Upper lobe of left lung (tissue), 6 donors: Measurements from ENCODE around the gene TM9SF2. TPM values are rescaled to one million over a fixed set of nuclear protein-coding genes. Genes with fewer than 3 reads are reported as not detected.
"Not testable (repeated sequence)": the region's sequence is repeated elsewhere in the genome, so short reads cannot be mapped to it uniquely, and the experiment has no call there.

ENCODE experiments used
- ATAC-seq, 2 donors: fragments of 200-7000 bp; cut with Tn5 transposase; one replicate each; pipeline ENCODE4 v1.9.1; 2022; ENCODE audit warnings: mild to moderate bottlenecking in 2 of 2, moderate library complexity in 2 of 2; ENCODE audit not compliant: low FRiP score in 2 of 2
- DNase-seq, 2 donors: peaks; one replicate each; pipeline ENCODE4 v3.0.0-alpha.2; 2019 to 2020
- H3K27ac ChIP-seq, 4 donors: fragments of 200-600 bp; sonication (generic); one replicate each; pipeline ENCODE4 v1.5.1; 2016 to 2019
- H3K27me3 ChIP-seq, 4 donors: fragments of 200-600 bp; sonication (generic); one replicate each; pipeline ENCODE4 v1.5.1; 2017 to 2019
- H3K36me3 ChIP-seq, 4 donors: fragments of 200-600 bp; sonication (generic); one replicate each; pipeline ENCODE4 v1.5.1; 2016 to 2019
- H3K4me1 ChIP-seq, 4 donors: fragments of 200-600 bp; sonication (generic); one replicate each; pipeline ENCODE4 v1.5.1; 2018 to 2019
- H3K4me3 ChIP-seq, 4 donors: fragments of 200-600 bp; sonication (generic); one replicate each; pipeline ENCODE4 v1.5.1; 2017 to 2019; ENCODE audit warnings: mild to moderate bottlenecking in 2 of 4, moderate library complexity in 1 of 4
- H3K9me3 ChIP-seq, 4 donors: fragments of 200-600 bp; sonication (generic); one replicate each; pipeline ENCODE4 v1.5.1; 2018 to 2019
- EP300 ChIP-seq, 4 donors: sonication (generic); formaldehyde crosslinking; IDR thresholded peaks; one replicate each; pipeline ENCODE4 v1.5.1; 2017; ENCODE audit warnings: antibody characterized with exemption in 4 of 4, control low read depth in 2 of 4
- POLR2A ChIP-seq, 4 donors: fragments of 450-650 bp; IDR thresholded peaks; one replicate each; pipeline ENCODE4 v1.5.1; 2016 to 2017; ENCODE audit warnings: antibody characterized with exemption in 4 of 4, mild to moderate bottlenecking in 2 of 4
- POLR2AphosphoS5 ChIP-seq, 2 donors: sonication (generic); formaldehyde crosslinking; IDR thresholded peaks; one replicate each; pipeline ENCODE4 v1.5.1; 2017; ENCODE audit warnings: antibody characterized with exemption in 2 of 2
- WGBS, 2 donors: methylation state at CpG; one replicate each; pipeline ENCODE4 v1.1.5; 2017 to 2018; 5-methylcytosine and 5-hydroxymethylcytosine counted together
- total RNA-seq, 6 donors: library from RNA; depleted of rRNA in 4 of 6; stranded (reverse); fragments of >200 nt in 4 of 6; gene quantifications; one replicate each; pipeline versions ENCODE4 v1.1.0 to v1.2.1, GENCODE V29; 2016 to 2021
- TF ChIP-seq, protein P1 (sequence below), 6 experiments: fragments of 450-650 bp in 4 of 6; fragments of 200-600 bp in 2 of 6; sonication (generic) in 2 of 6; IDR thresholded peaks; one replicate each; pipeline ENCODE4 v1.5.1; 2016 to 2019; ENCODE audit warnings: antibody characterized with exemption in 6 of 6
- donor health status: DM: no; HTN: no; CAD: no; lungs with moderate emphysema.
- donor health status: DM: no; HTN: yes; CAD: no; lungs with severe emphysema.

TM9SF2 gene
- total RNA-seq, 6 donors from 2014 or later, result 34.7 to 142 (median 116) TPM

DNA sequence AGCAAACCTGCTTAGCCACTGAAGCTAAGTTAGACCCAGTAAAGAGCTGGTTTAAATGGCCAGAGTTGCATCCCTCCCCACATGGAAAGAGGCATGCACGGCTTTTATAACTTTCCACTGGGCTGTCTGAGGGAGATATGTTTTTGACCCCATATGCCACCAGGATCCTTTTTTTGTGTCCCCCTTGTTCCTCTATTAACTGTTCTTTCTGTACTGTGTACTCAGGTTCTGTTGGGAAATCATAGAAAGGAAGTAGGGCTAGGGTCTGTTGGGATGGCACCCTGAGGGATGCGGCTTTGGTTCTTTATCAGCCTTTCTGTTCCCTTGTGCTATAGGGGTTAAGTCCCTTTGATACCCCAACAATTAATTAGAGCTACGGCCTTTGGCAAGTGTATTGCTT, 12.2 kb upstream of the TM9SF2 start:
- Histone ChIP-seq H3K27me3 (no peaks in the 10 kb centered on the region), H3K36me3 (no peaks in the 10 kb centered on the region), H3K27ac (no peak overlapping the region), H3K9me3 (no peaks in the 10 kb centered on the region), H3K4me3 (no peak overlapping the region), H3K4me1 (peaks cover 0 to 3% (median 1%) of the 10 kb centered on the region in 4 donors)
- ATAC-seq (no peak), DNase-seq (no peak)
- TF ChIP-seq POLR2AphosphoS5 (IDR thresholded peaks at IDR 0.05), result no peak
- TF ChIP-seq, protein P1, sequence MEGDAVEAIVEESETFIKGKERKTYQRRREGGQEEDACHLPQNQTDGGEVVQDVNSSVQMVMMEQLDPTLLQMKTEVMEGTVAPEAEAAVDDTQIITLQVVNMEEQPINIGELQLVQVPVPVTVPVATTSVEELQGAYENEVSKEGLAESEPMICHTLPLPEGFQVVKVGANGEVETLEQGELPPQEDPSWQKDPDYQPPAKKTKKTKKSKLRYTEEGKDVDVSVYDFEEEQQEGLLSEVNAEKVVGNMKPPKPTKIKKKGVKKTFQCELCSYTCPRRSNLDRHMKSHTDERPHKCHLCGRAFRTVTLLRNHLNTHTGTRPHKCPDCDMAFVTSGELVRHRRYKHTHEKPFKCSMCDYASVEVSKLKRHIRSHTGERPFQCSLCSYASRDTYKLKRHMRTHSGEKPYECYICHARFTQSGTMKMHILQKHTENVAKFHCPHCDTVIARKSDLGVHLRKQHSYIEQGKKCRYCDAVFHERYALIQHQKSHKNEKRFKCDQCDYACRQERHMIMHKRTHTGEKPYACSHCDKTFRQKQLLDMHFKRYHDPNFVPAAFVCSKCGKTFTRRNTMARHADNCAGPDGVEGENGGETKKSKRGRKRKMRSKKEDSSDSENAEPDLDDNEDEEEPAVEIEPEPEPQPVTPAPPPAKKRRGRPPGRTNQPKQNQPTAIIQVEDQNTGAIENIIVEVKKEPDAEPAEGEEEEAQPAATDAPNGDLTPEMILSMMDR (IDR thresholded peaks at IDR 0.05), result no peak
- TF ChIP-seq POLR2A (IDR thresholded peaks at IDR 0.05), result no peak
- TF ChIP-seq EP300 (IDR thresholded peaks at IDR 0.05), result no peak
- WGBS, 2 donors, result 88 to 93% methylated on average over 3 of the region's 3 CpGs

DNA sequence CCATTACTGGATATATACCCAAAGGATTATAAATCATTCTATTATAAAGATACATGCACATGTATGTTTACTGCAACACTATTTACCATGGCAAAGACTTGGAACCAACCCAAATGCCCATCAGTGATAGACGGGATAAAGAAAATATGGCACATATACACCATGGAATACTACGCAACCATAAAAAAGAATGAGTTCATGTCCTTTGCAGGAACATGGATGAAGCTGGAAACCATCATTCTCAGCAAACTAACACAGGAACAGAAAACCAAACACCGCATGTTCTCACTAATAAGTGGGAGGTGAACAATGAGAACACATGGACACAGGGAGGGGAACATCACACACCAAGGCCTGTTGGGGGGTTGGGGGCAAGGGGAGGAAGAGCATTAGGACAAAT, 9.5 kb upstream of the TM9SF2 start:
- not testable (repeated sequence) for H3K36me3 ChIP-seq, H3K27me3 ChIP-seq, DNase-seq, ATAC-seq, H3K9me3 ChIP-seq, H3K4me3 ChIP-seq, H3K27ac ChIP-seq
- 95 to 98% methylated on average over 3 of the region's 3 CpGs for WGBS, 2 donors
- H3K4me1 ChIP-seq, result peaks cover 0 to 15% (median 7%) of the 10 kb centered on the region in 4 donors

DNA sequence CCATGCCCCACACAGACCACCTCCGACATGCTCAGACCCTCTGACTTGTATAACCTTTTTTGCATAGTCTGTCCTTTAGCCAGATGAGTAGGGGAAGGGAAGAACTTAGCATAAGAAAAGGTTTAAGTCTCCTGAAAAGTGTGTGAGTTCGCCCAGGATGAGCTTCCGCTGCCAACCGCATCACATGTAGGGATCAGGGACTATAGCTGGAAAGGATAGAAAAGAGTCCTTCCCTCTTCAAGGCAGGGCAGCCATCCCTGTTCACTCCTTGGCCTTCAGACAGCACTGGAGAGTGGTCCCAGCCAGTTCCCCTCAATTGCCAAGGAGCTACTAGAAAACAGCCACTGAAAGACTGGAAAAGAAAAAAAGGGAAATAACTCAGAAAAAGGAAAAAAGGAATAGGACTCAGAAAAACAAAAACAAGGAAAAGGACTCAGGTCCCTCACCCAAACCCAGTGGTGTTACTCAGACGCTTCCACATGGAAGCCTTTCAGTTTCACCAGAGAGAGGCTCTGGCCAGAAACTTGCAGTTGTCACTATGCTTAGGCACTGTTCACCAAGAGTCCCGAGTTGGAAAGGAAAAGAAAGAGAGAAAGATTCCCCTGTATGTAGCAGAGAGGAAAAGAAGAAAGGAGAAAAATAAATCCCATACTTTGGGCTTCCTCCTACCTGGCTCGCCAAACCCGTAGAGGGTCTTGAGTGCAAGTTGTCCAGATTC, 5.6 kb upstream of the TM9SF2 start:
- Histone ChIP-seq H3K27ac (peak overlapping the region; percentile 54 to 89 (median 65)), H3K4me1 (peaks cover 21 to 46% (median 25%) of the 10 kb centered on the region in 4 donors), H3K4me3 (peak overlapping the region in 3 of 4 donors; percentile 31 to 46 (median 37)), H3K9me3 (no peaks in the 10 kb centered on the region), H3K36me3 (no peaks in the 10 kb centered on the region), H3K27me3 (no peaks in the 10 kb centered on the region)
- WGBS, 2 donors, result 76 to 83% methylated on average over 8 of the region's 8 CpGs
- ATAC-seq (no peak), DNase-seq (no peak)
- TF ChIP-seq, protein P1 (IDR thresholded peaks at IDR 0.05), result no peak
- no peak for TF ChIP-seq POLR2AphosphoS5 (IDR thresholded peaks at IDR 0.05)
- TF ChIP-seq POLR2A (IDR thresholded peaks at IDR 0.05), result no peak
- TF ChIP-seq EP300 (IDR thresholded peaks at IDR 0.05), result no peak

DNA sequence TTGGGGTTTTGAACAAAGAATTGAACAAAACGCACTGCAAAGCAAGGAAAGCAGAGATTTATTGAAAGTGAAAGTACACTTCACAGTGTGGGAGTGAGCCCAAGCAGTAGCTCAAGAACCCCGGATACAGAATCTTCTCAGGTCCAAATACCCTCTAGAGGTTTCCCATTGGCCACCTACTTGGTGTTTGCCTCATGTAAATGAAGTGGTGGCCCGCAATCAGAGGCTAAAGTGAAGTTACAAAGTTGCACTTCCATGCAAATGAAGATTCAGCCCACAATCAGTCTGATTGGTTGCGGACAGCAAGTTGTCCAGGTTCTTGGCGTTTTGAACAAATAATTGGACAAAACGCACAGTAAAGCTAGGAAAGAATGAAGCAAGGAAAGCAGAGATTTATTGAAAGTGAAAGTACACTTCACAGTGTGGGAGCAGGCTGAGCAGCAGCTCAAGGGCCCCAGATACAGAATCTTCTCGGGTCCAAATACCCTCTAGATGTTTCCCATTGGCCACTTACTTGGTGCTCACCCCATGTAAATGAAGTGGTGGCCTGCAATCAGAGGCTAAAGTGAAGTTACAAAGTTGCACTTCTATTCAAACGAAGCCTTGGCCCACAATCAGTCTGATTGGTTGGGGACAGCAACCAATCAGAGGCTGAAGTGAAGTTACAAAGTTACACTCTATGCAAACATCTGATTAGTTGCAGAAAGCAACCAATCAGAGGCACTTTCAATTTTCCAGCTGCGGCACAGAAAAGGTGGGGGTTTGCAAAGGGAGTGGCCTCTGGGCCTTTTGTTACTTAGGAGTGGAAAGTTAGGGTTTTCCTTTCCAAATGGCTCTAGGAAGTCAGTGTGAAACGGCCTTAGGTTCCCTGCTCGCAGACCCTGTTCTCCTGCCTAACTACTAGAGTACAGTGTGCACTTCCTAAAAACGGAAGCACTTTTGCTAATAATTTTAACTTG, 4.8 kb upstream of the TM9SF2 start:
- ATAC-seq, result peak in 1 of 2 donors; percentile 57
- peak in 1 of 2 donors; percentile 12 for TF ChIP-seq POLR2AphosphoS5 (IDR thresholded peaks at IDR 0.05)
- TF ChIP-seq EP300 (IDR thresholded peaks at IDR 0.05), result no peak
- peak in 1 of 4 donors; percentile 49 for TF ChIP-seq POLR2A (IDR thresholded peaks at IDR 0.05)

DNA sequence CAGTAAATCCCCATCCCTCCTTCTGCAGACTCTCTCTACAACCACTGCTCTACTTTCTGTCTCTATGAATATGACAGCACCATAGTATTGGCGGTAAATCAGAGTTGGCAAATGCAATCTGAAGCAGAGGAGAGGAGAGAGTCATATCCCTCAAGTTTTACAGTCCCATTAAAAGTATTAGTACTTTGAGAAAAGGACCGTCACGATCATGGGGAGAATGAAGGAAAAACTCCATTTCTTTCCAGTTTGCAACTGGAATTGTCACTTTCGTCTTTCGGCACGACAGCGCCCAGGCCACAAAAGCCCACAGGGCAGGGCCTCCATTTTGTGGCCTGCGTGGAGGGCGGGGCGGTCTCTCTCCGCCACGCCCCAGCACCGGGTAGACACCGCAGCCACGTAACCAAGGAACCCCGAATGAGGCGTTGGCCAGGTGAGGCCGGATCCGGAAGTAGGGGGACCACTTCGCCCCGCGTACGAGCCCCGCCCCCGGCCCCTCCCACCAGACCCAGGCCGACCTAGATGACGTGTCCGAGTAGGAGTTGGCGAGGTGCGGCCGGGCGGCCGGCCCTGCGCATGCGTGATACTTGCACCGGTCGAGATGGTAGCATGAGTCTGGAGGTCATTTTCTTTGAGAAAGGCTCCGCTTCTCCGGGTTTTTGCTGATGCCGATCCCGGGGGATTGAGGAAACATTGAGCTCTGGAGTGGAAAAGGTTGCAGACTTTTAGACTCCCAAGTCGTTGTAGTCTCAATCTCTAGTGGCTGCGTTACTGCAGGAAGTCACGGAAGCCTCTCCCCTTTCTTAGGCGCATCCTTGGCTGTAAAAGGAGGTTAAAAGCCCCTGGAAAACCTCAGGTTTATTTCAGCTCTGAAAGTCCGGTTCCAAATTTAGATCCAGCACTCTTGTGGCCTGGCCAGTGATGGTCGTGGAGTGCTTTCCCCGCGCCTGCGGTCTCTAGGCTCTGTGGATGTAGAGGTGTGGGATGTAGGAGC, 2.8 kb upstream of the TM9SF2 start:
- no peaks in the 10 kb centered on the region for H3K9me3 ChIP-seq
- peaks cover 37 to 64% (median 40%) of the 10 kb centered on the region in 4 donors for H3K4me1 ChIP-seq
- H3K27me3 ChIP-seq, result no peaks in the 10 kb centered on the region
- H3K36me3 ChIP-seq, result no peaks in the 10 kb centered on the region
- DNase-seq, result peak; percentile 98 to 99
- H3K27ac ChIP-seq, result peak overlapping the region; percentile 85 to 92 (median 89)
- H3K4me3 ChIP-seq, result peak overlapping the region; percentile 23 to 59 (median 48)
- peak; percentile 91 to 94 for ATAC-seq
- WGBS, 2 donors, result 8 to 12% methylated on average over 33 to 49 of the region's 50 CpGs
- TF ChIP-seq POLR2AphosphoS5 (IDR thresholded peaks at IDR 0.05), result peak; percentile 50 to 73
- peak in 1 of 4 donors; percentile 29 for TF ChIP-seq EP300 (IDR thresholded peaks at IDR 0.05)
- peak; percentile 16 to 72 (median 27) for TF ChIP-seq POLR2A (IDR thresholded peaks at IDR 0.05)
- TF ChIP-seq, protein P1 (IDR thresholded peaks at IDR 0.05), result no peak

More for the DNA sequence above, 4.8 kb upstream of the TM9SF2 start:
- Histone ChIP-seq H3K9me3 (no peaks in the 10 kb centered on the region), H3K27ac (peak overlapping the region; percentile 54 to 89 (median 65)), H3K27me3 (no peaks in the 10 kb centered on the region), H3K4me1 (peaks cover 24 to 48% (median 27%) of the 10 kb centered on the region in 4 donors), H3K36me3 (no peaks in the 10 kb centered on the region), H3K4me3 (peak overlapping the region in 3 of 4 donors; percentile 31 to 46 (median 37))
- DNase-seq, result peak in 1 of 2 donors; percentile 76
- WGBS, 2 donors, result 51 to 59% methylated on average over 12 of the region's 12 CpGs
